Vagina (tissue), 2 donors: Measurements from ENCODE around the gene DPM1. TPM values are rescaled to one million over a fixed set of nuclear protein-coding genes. Genes with fewer than 3 reads are reported as not detected.

ENCODE experiments used
- DNase-seq, 2 donors: peaks; one replicate each; pipeline ENCODE4 v3.0.0-alpha.2; 2017; ENCODE audit errors: extremely low spot score in 2 of 2
- H3K27ac ChIP-seq: fragments of 200-600 bp; sonication (generic); one replicate; pipeline ENCODE4 v1.5.1; 2019
- H3K27me3 ChIP-seq: fragments of 200-600 bp; sonication (generic); one replicate; pipeline ENCODE4 v1.5.1; 2019
- H3K36me3 ChIP-seq, 2 donors: fragments of 200-600 bp; sonication (generic); one replicate each; pipeline ENCODE4 v1.5.1; 2017 to 2019
- H3K4me1 ChIP-seq: fragments of 200-600 bp; sonication (generic); one replicate; pipeline ENCODE4 v1.5.1; 2019
- H3K4me3 ChIP-seq, 2 donors: fragments of 200-600 bp; sonication (generic); 1 replicate in 1 of 2; 2 replicates in 1 of 2; pipeline ENCODE4 v1.5.1; 2016 to 2019
- H3K9me3 ChIP-seq: fragments of 200-600 bp; sonication (generic); one replicate; pipeline ENCODE4 v1.5.1; 2019
- POLR2A ChIP-seq, 2 donors: fragments of 450-650 bp; IDR thresholded peaks; one replicate each; pipeline ENCODE4 v1.6.1; 2017; ENCODE audit warnings: antibody characterized with exemption in 2 of 2, mild to moderate bottlenecking in 2 of 2, moderate library complexity in 2 of 2
- POLR2AphosphoS5 ChIP-seq, 2 donors: sonication (generic); formaldehyde crosslinking; IDR thresholded peaks; one replicate each; pipeline ENCODE4 v1.9.0; 2017; ENCODE audit warnings: antibody characterized with exemption in 2 of 2, mild to moderate bottlenecking in 2 of 2, low read depth in 1 of 2; ENCODE audit not compliant: insufficient read depth in 1 of 2
- intact Hi-C: fragments of 100-400 bp; cut with DNase I; formaldehyde crosslinking; loops from one replicate; pipeline ENCODE4 v1.15.1; 2023
- total RNA-seq: library from RNA; depleted of rRNA; stranded (reverse); fragments of >200 nt; gene quantifications from one replicate; pipeline ENCODE4 v1.2.3, GENCODE V29; 2016
- TF ChIP-seq, protein P1 (sequence below), 3 experiments: fragments of 450-650 bp in 2 of 3; fragments of 200-600 bp in 1 of 3; sonication (generic) in 1 of 3; IDR thresholded peaks; one replicate each; pipeline ENCODE4 v1.5.1; 2017 to 2019; ENCODE audit warnings: antibody characterized with exemption in 3 of 3, mild to moderate bottlenecking in 2 of 3, moderate library complexity in 2 of 3

Gene DPM1
- total RNA-seq, 1 donor from 2014 or later: 21.1 TPM

DNA sequence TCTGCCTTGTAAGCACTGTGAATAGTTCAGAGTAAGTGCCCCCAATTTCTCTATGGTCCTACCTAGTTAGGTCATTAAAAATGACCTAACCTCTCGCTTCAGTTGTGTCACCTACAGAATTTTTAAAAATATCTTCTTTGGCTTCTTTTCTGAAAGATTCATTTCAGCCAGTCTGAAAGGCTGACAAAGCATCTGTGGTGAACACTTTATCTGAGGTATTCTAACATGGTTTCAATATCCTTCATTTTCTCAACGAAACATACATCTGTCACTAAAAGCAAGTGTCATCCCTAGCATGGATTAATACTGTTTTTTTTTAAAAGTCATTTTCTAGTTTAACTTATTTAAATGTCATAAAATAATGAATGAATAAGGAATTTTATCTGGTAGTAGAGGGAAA is 5.1 kb downstream of the DPM1 start:
- TF ChIP-seq POLR2AphosphoS5 (IDR thresholded peaks at IDR 0.05; ENCODE audit: insufficient read depth in 1 of 2, low read depth in 1 of 2): no peak
- TF ChIP-seq, protein P1, sequence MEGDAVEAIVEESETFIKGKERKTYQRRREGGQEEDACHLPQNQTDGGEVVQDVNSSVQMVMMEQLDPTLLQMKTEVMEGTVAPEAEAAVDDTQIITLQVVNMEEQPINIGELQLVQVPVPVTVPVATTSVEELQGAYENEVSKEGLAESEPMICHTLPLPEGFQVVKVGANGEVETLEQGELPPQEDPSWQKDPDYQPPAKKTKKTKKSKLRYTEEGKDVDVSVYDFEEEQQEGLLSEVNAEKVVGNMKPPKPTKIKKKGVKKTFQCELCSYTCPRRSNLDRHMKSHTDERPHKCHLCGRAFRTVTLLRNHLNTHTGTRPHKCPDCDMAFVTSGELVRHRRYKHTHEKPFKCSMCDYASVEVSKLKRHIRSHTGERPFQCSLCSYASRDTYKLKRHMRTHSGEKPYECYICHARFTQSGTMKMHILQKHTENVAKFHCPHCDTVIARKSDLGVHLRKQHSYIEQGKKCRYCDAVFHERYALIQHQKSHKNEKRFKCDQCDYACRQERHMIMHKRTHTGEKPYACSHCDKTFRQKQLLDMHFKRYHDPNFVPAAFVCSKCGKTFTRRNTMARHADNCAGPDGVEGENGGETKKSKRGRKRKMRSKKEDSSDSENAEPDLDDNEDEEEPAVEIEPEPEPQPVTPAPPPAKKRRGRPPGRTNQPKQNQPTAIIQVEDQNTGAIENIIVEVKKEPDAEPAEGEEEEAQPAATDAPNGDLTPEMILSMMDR (IDR thresholded peaks at IDR 0.05): no peak
- no peak for TF ChIP-seq POLR2A (IDR thresholded peaks at IDR 0.05)
- H3K4me1 ChIP-seq: peaks cover 29% of the 10 kb centered on the region
- H3K27ac ChIP-seq: no peak overlapping the region
- H3K9me3 ChIP-seq: no peaks in the 10 kb centered on the region
- H3K4me3 ChIP-seq: no peak overlapping the region
- intact Hi-C loops: no loop called here
- no peak for DNase-seq
- no peaks in the 10 kb centered on the region for H3K27me3 ChIP-seq
- H3K36me3 ChIP-seq: peaks cover 0 to 25% of the 10 kb centered on the region in 2 donors

DNA sequence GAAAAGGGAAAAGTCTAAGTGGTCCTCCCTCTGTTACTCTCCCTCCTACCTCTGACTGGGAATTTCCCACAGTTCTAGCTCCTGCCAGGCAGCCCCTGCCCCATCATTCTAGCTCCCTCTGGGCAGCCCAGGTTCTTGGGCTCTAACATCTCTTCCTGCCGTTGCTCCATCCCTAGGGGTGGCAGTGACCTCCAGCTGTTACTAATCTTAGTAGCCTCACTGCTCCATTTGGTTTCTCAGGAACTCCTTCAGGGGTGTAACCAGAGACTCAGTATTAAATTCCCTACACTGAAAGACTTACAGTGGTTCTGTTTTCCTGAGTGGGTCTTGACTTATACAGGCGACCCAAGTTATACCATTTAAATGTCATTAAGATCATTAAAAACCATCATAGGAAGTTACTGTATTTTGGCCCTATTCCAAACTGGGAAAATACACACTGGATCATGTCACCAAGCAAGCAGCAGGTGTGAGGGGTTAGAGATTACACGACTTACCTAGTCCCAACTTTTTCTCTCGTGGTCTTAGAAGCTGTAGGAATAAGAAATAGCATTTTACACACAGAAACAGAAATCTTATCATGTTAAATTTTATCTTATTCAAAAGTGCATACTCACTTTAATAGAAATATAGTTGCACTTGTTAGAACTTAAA is 10.1 kb downstream of the DPM1 start:
- Histone ChIP-seq H3K4me1 (no peaks in the 10 kb centered on the region), H3K27ac (no peak overlapping the region), H3K4me3 (no peak overlapping the region), H3K27me3 (no peaks in the 10 kb centered on the region), H3K9me3 (no peaks in the 10 kb centered on the region), H3K36me3 (peaks cover 0 to 72% of the 10 kb centered on the region in 2 donors)
- intact Hi-C loops: no loop called here
- no peak for DNase-seq
- TF ChIP-seq, protein P1 (IDR thresholded peaks at IDR 0.05): no peak
- TF ChIP-seq POLR2A (IDR thresholded peaks at IDR 0.05) (no peak), POLR2AphosphoS5 (IDR thresholded peaks at IDR 0.05; ENCODE audit: insufficient read depth in 1 of 2, low read depth in 1 of 2) (no peak)

- Histone ChIP-seq H3K4me1 (no peaks in the 10 kb centered on the region), H3K36me3 (peaks cover 0 to 86% of the 10 kb centered on the region in 2 donors), H3K27me3 (no peaks in the 10 kb centered on the region), H3K4me3 (no peak overlapping the region), H3K9me3 (no peaks in the 10 kb centered on the region), H3K27ac (no peak overlapping the region)
- intact Hi-C loops: no loop called here
- TF ChIP-seq POLR2A (IDR thresholded peaks at IDR 0.05) (no peak), POLR2AphosphoS5 (IDR thresholded peaks at IDR 0.05; ENCODE audit: insufficient read depth in 1 of 2, low read depth in 1 of 2) (no peak)
- TF ChIP-seq, protein P1 (IDR thresholded peaks at IDR 0.05): no peak
- DNase-seq: no peak
Observed at GRCh38 chr20:50943069-50943468, 15.3 kb downstream of the DPM1 start.

DNA sequence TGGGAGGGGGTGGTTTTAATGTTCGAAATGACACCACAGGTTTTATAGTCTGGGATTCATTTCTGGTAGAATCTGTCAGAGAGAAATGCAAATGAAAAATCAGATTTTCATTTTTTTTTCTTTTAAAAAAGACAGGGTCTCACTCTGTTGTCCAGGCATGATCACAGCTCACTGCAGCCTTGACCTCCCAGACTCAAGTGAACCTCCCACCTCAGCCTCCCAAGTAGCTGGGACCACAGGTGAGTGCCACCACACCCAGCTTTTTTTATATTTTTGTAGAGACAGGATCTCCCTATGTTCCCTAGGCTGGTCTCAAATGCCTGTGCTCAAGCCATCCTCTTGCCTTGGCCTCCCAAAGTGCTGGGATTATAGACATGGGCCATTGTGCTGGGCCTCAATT is 24.7 kb downstream of the DPM1 start:
- H3K27me3 ChIP-seq: no peaks in the 10 kb centered on the region
- no peak overlapping the region for H3K4me3 ChIP-seq
- TF ChIP-seq POLR2AphosphoS5 (IDR thresholded peaks at IDR 0.05; ENCODE audit: insufficient read depth in 1 of 2, low read depth in 1 of 2): no peak
- TF ChIP-seq POLR2A (IDR thresholded peaks at IDR 0.05): no peak
- H3K9me3 ChIP-seq: no peaks in the 10 kb centered on the region
- no peak for DNase-seq
- H3K36me3 ChIP-seq: peaks cover 0 to 32% of the 10 kb centered on the region in 2 donors
- no peak overlapping the region for H3K27ac ChIP-seq
- intact Hi-C loops: loop anchor here (5.0 kb wide), 1 partner anchor 141 kb away; no protein-coding TSS in a partner anchor
- peaks cover 26% of the 10 kb centered on the region for H3K4me1 ChIP-seq

- Histone ChIP-seq H3K9me3 (no peaks in the 10 kb centered on the region), H3K4me1 (peaks cover 32% of the 10 kb centered on the region), H3K36me3 (peaks cover 0 to 30% of the 10 kb centered on the region in 2 donors), H3K4me3 (no peak overlapping the region), H3K27me3 (no peaks in the 10 kb centered on the region), H3K27ac (no peak overlapping the region)
- no peak for DNase-seq
- intact Hi-C loops: loop anchor here (5.0 kb wide), 1 partner anchor 140 kb away; no protein-coding TSS in a partner anchor
- TF ChIP-seq POLR2AphosphoS5 (IDR thresholded peaks at IDR 0.05; ENCODE audit: insufficient read depth in 1 of 2, low read depth in 1 of 2): no peak
- TF ChIP-seq POLR2A (IDR thresholded peaks at IDR 0.05): no peak
- TF ChIP-seq, protein P1 (IDR thresholded peaks at IDR 0.05): no peak
Observed at GRCh38 chr20:50932691-50933280, 25.5 kb downstream of the DPM1 start.
